Heart right ventricle (tissue), 16 donors: ENCODE measurements around the gene KMT2E. TPM values are rescaled to one million over a fixed set of nuclear protein-coding genes. Genes with fewer than 3 reads are reported as not detected.
"Not testable (repeated sequence)": the region's sequence is repeated elsewhere in the genome, so short reads cannot be mapped to it uniquely, and the experiment has no call there.

Experiments
- ATAC-seq, 8 donors: fragments of 200-7000 bp; cut with Tn5 transposase; one replicate each; pipeline ENCODE4 v1.9.1; 2020; ENCODE audit warnings: mild to moderate bottlenecking in 8 of 8, moderate library complexity in 8 of 8, moderate number of reproducible peaks in 1 of 8
- DNase-seq, 2 donors: peaks; one replicate each; pipeline ENCODE4 v3.0.0-alpha.2; 2020
- H3K27ac ChIP-seq, 10 donors: fragments of 200-600 bp; sonication (generic) in 2 of 10; one replicate each; pipeline versions ENCODE4 v1.5.0 to v1.8.0; 2020 to 2022; ENCODE audit warnings: mild to moderate bottlenecking in 3 of 10
- H3K27me3 ChIP-seq, 7 donors: fragments of 200-600 bp; one replicate each; pipeline ENCODE4 v1.8.0; 2021 to 2022; ENCODE audit warnings: mild to moderate bottlenecking in 2 of 7
- H3K36me3 ChIP-seq, 9 donors: fragments of 200-600 bp; sonication (generic) in 1 of 9; one replicate each; pipeline versions ENCODE4 v1.5.0 to v1.8.0; 2020 to 2022; ENCODE audit warnings: mild to moderate bottlenecking in 2 of 9
- H3K4me1 ChIP-seq, 9 donors: fragments of 200-600 bp; sonication (generic) in 1 of 9; one replicate each; pipeline versions ENCODE4 v1.5.0 to v1.8.0; 2020 to 2022; ENCODE audit warnings: mild to moderate bottlenecking in 4 of 9
- H3K4me3 ChIP-seq, 10 donors: fragments of 200-600 bp; sonication (generic) in 2 of 10; one replicate each; pipeline versions ENCODE4 v1.5.0 to v1.8.0; 2020 to 2022; ENCODE audit warnings: mild to moderate bottlenecking in 7 of 10, moderate library complexity in 2 of 10
- H3K9me3 ChIP-seq, 11 donors: fragments of 200-600 bp in 10 of 11; sonication (generic) in 2 of 11; one replicate each; pipeline versions ENCODE4 v1.5.0 to v1.8.0; 2013 to 2022; ENCODE audit warnings: mild to moderate bottlenecking in 2 of 11, control low read depth in 1 of 11, moderate library complexity in 1 of 11
- CTCF ChIP-seq, 9 donors: fragments of 200-600 bp; sonication (generic) in 2 of 9; IDR thresholded peaks; one replicate each; pipeline versions ENCODE4 v1.5.0 to v1.8.0; 2021 to 2022; ENCODE audit warnings: antibody characterized with exemption in 9 of 9, mild to moderate bottlenecking in 5 of 9, moderate library complexity in 1 of 9
- WGBS, 2 donors: extraction: QIAGEN DNeasy Blood & Tissue Kit; methylation state at CpG; one replicate each; pipeline ENCODE4 v1.1.7; 2013; ENCODE audit warnings: inconsistent platforms in 1 of 2; 5-methylcytosine and 5-hydroxymethylcytosine counted together
- intact Hi-C, 10 donors: fragments of 100-400 bp; cut with DNase I; formaldehyde crosslinking; loops; one replicate each; pipeline versions ENCODE4 v1.11.1 to v1.14.2; 2022
- polyA plus RNA-seq, 2 donors: library from polyadenylated mRNA; stranded (reverse); fragments of 200-250 nt; gene quantifications; one replicate each; pipeline ENCODE4 v1.2.3, GENCODE V29; 2013
- total RNA-seq, 10 donors: library from RNA; stranded (reverse); fragmentation: NEBNext Ultra II Directional in 3 of 10; extraction: Animal tissue kit (Norgen Biotek cat#: 25700) in 3 of 10; gene quantifications; one replicate each; pipeline versions ENCODE4 v1.2.1 to v1.2.4, GENCODE V29; 2021 to 2023
- donor health status: Arrhythmogenic right ventricular cardiomyopathy.
- donor health status: ischemic (EF 13 %, LVEDD 7.1; RV severe dilation, severe dysfunction).
- donor health status: healthy with polysubstance abuse.
- donor health status: DM: no; HTN: yes; CAD: no.
- donor health status: DM: no; HTN: no; CAD: no.
- donor health status: ischemic (EF 25% LVEDD 6.9; RV normal size, moderate dysfunction).
- donor health status: ischemic (EF 25% LVEDD 5.7; RV mildly dilated, moderate dysfunction).
- donor health status: healthy.
- donor health status: DM: yes; HTN: yes; CAD: no.
- donor health status: Ischemic cardiomyopathy.
- donor health status: ischemic (EF 35%, LVEDD 5.7; RV mildly dilated, moderate dysfunction).
- donor health status: nonischemic (EF 11% LVEDD 7.7; RV severe dilation, severe dysfunction).
- donor health status: DM: yes; HTN: yes; CAD: no.
- donor health status: PGD.
- donor health status: ischemic (EF 29% LVEDD 5.4; RV normal size, mild dysfunction).
- donor health status: nonischemic (EF 23%, LVEDD 6.1; RV moderate dilation, normal function).

The KMT2E gene
- total and polyA plus RNA-seq, 12 donors: 9.4 to 53.3 (median 46.2) TPM

GRCh38 chr7:104972500-104972899, 41.5 kb upstream of the KMT2E start:
- WGBS, 2 donors: 83 to 87% methylated on average over 5 of the region's 5 CpGs
- no peak for TF ChIP-seq CTCF (IDR thresholded peaks at IDR 0.05)
- DNase-seq (no peak), ATAC-seq (no peak)
- no peaks in the 10 kb centered on the region for H3K36me3 ChIP-seq
- intact Hi-C loops: no loop called here
- H3K4me1 ChIP-seq: peaks cover 7 to 78% (median 55%) of the 10 kb centered on the region in 9 donors
- H3K27me3 ChIP-seq: no peaks in the 10 kb centered on the region
- H3K9me3 ChIP-seq: peaks cover 0 to 3% (median 0%) of the 10 kb centered on the region in 11 donors
- H3K27ac ChIP-seq: peak overlapping the region in 9 of 10 donors; percentile 51 to 82 (median 67)
- no peak overlapping the region for H3K4me3 ChIP-seq

- 59 to 65% methylated on average over 2 of the region's 2 CpGs for WGBS, 2 donors
- intact Hi-C loops: no loop called here
Observed at GRCh38 chr7:104973227-104973626, 40.8 kb upstream of the KMT2E start.

GRCh38 chr7:104973909-104974415, 40.0 kb upstream of the KMT2E start:
- peaks cover 15 to 80% (median 61%) of the 10 kb centered on the region in 9 donors for H3K4me1 ChIP-seq
- ATAC-seq (peak; percentile 41 to 76 (median 64)), DNase-seq (no peak)
- no peaks in the 10 kb centered on the region for H3K27me3 ChIP-seq
- no peak overlapping the region for H3K4me3 ChIP-seq
- intact Hi-C loops: loop anchor here in 1 of 10 donors (2.0 kb wide), 1 partner anchor 15 kb away; no protein-coding TSS in a partner anchor
- no peak for TF ChIP-seq CTCF (IDR thresholded peaks at IDR 0.05)
- WGBS, 2 donors: 31 to 36% methylated on average over 3 of the region's 3 CpGs
- no peaks in the 10 kb centered on the region for H3K36me3 ChIP-seq
- H3K9me3 ChIP-seq: peaks cover 0 to 3% (median 0%) of the 10 kb centered on the region in 11 donors
- peak overlapping the region; percentile 55 to 98 (median 84) for H3K27ac ChIP-seq

More at GRCh38 chr7:104973227-104973626, 40.8 kb upstream of the KMT2E start:
- H3K27me3 ChIP-seq: no peaks in the 10 kb centered on the region
- H3K36me3 ChIP-seq: no peaks in the 10 kb centered on the region
- no peak overlapping the region for H3K4me3 ChIP-seq
- peaks cover 13 to 79% (median 59%) of the 10 kb centered on the region in 9 donors for H3K4me1 ChIP-seq
- no peak for ATAC-seq
- no peak for TF ChIP-seq CTCF (IDR thresholded peaks at IDR 0.05)
- no peak for DNase-seq
- H3K27ac ChIP-seq: peak overlapping the region; percentile 55 to 98 (median 84)
- peaks cover 0 to 3% (median 0%) of the 10 kb centered on the region in 11 donors for H3K9me3 ChIP-seq

GRCh38 chr7:104975553-104975952, 38.5 kb upstream of the KMT2E start:
- not testable (repeated sequence) for ATAC-seq, H3K4me3 ChIP-seq, H3K9me3 ChIP-seq, H3K27me3 ChIP-seq, DNase-seq, H3K36me3 ChIP-seq
- 92 to 96% methylated on average over 6 of the region's 6 CpGs for WGBS, 2 donors
- intact Hi-C loops: loop anchor here in 2 of 10 donors (2.0 to 5.0 kb wide), 2 partner anchors 17 to 33 kb away; no protein-coding TSS in a partner anchor
- Histone ChIP-seq H3K27ac (peak overlapping the region in 7 of 10 donors; percentile 1 to 99 (median 47)), H3K4me1 (peaks cover 15 to 93% (median 77%) of the 10 kb centered on the region in 9 donors)
